Measurements from ENCODE around the gene CCL2. TPM values are rescaled to one million over a fixed set of nuclear protein-coding genes. Genes with fewer than 3 reads are reported as not detected.

The CCL2 gene
- total and polyA plus RNA-seq, 2 of the 8 experiments (the other 6 are each of a cell fraction or from before 2014, with no cell fraction given): 3.0 to 3.7 TPM

GRCh38 chr17:34205401-34205800 is 49.7 kb upstream of the CCL2 start (continued):
- TF ChIP-seq TBP (IDR thresholded peaks at IDR 0.05; ENCODE audit: low read depth, low read length) (no peak), HDAC6 (IDR thresholded peaks at IDR 0.05; ENCODE audit: low read depth, low read length) (no peak), GABPA (IDR thresholded peaks at IDR 0.05; ENCODE audit: borderline replicate concordance, insufficient read depth, low read length) (no peak)
